RWPE2 (cell line): ENCODE measurements around the gene COL25A1.
"Not testable (repeated sequence)": the region's sequence is repeated elsewhere in the genome, so short reads cannot be mapped to it uniquely, and the experiment has no call there.

ENCODE experiments used
- ATAC-seq: fragments of 200-7000 bp; cut with Tn5 transposase; 3 replicates; pipeline ENCODE4 v1.9.1; 2021; ENCODE audit warnings: low read depth
- DNase-seq: peaks from one replicate; pipeline ENCODE4 v3.0.0-alpha.2; 2020; ENCODE audit warnings: low spot score
- H3K27ac ChIP-seq: fragments of 450-650 bp; 2 replicates; pipeline ENCODE4 v1.5.1; 2017; ENCODE audit warnings: mild to moderate bottlenecking; ENCODE audit not compliant: poor library complexity, severe bottlenecking
- H3K27me3 ChIP-seq: fragments of 250-450 bp; sonication (Bioruptor Pico); 2 replicates; pipeline ENCODE4 v1.5.1; 2021; ENCODE audit warnings: mild to moderate bottlenecking, moderate library complexity; ENCODE audit not compliant: insufficient read depth, poor library complexity, severe bottlenecking
- H3K36me3 ChIP-seq: fragments of 250-450 bp; sonication (Bioruptor Pico); 2 replicates; pipeline ENCODE4 v1.5.1; 2020; ENCODE audit warnings: low read depth, mild to moderate bottlenecking, moderate library complexity
- H3K4me1 ChIP-seq: fragments of 250-450 bp; sonication (Bioruptor Pico); 2 replicates; pipeline ENCODE4 v1.5.1; 2021; ENCODE audit warnings: mild to moderate bottlenecking, moderate library complexity; ENCODE audit not compliant: insufficient read depth, poor library complexity, severe bottlenecking
- H3K4me3 ChIP-seq: fragments of 250-450 bp; sonication (Bioruptor Pico); 2 replicates; pipeline ENCODE4 v1.5.1; 2021; ENCODE audit warnings: mild to moderate bottlenecking, moderate library complexity; ENCODE audit not compliant: severe bottlenecking
- H3K9me3 ChIP-seq: fragments of 250-450 bp; sonication (Bioruptor Pico); 2 replicates; pipeline ENCODE4 v1.5.1; 2021; ENCODE audit warnings: mild to moderate bottlenecking, moderate library complexity; ENCODE audit not compliant: severe bottlenecking
- TF ChIP-seq, protein P1 (sequence below): fragments of 450-650 bp; IDR thresholded peaks from one replicate; pipeline ENCODE4 v1.5.1; 2017; ENCODE audit warnings: mild to moderate bottlenecking, moderate library complexity; ENCODE audit not compliant: poor library complexity, severe bottlenecking

Gene COL25A1

GRCh38 chr4:108877821-108878220, 424.6 kb downstream of the COL25A1 start:
- Histone ChIP-seq H3K4me3 (no peak overlapping the region), H3K36me3 (no peaks in the 10 kb centered on the region), H3K27me3 (no peaks in the 10 kb centered on the region), H3K9me3 (no peaks in the 10 kb centered on the region), H3K4me1 (peaks cover 10% of the 10 kb centered on the region), H3K27ac (no peak overlapping the region)
- peak; percentile 33; the same call in 1 of the 3 replicates for ATAC-seq
- DNase-seq: no peak
- TF ChIP-seq, protein P1, sequence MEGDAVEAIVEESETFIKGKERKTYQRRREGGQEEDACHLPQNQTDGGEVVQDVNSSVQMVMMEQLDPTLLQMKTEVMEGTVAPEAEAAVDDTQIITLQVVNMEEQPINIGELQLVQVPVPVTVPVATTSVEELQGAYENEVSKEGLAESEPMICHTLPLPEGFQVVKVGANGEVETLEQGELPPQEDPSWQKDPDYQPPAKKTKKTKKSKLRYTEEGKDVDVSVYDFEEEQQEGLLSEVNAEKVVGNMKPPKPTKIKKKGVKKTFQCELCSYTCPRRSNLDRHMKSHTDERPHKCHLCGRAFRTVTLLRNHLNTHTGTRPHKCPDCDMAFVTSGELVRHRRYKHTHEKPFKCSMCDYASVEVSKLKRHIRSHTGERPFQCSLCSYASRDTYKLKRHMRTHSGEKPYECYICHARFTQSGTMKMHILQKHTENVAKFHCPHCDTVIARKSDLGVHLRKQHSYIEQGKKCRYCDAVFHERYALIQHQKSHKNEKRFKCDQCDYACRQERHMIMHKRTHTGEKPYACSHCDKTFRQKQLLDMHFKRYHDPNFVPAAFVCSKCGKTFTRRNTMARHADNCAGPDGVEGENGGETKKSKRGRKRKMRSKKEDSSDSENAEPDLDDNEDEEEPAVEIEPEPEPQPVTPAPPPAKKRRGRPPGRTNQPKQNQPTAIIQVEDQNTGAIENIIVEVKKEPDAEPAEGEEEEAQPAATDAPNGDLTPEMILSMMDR: no peak

GRCh38 chr4:108874806-108875205, 427.7 kb downstream of the COL25A1 start:
- no peak for ATAC-seq
- no peaks in the 10 kb centered on the region for H3K27me3 ChIP-seq
- TF ChIP-seq, protein P1: no peak

GRCh38 chr4:108869970-108870369, 432.5 kb downstream of the COL25A1 start:
- ATAC-seq, H3K4me1 ChIP-seq: not testable (repeated sequence)

More at GRCh38 chr4:108874806-108875205, 427.7 kb downstream of the COL25A1 start:
- Histone ChIP-seq H3K9me3 (no peaks in the 10 kb centered on the region), H3K4me1 (no peaks in the 10 kb centered on the region), H3K4me3 (no peak overlapping the region), H3K27ac (no peak overlapping the region), H3K36me3 (no peaks in the 10 kb centered on the region)
- no peak for DNase-seq

DNA sequence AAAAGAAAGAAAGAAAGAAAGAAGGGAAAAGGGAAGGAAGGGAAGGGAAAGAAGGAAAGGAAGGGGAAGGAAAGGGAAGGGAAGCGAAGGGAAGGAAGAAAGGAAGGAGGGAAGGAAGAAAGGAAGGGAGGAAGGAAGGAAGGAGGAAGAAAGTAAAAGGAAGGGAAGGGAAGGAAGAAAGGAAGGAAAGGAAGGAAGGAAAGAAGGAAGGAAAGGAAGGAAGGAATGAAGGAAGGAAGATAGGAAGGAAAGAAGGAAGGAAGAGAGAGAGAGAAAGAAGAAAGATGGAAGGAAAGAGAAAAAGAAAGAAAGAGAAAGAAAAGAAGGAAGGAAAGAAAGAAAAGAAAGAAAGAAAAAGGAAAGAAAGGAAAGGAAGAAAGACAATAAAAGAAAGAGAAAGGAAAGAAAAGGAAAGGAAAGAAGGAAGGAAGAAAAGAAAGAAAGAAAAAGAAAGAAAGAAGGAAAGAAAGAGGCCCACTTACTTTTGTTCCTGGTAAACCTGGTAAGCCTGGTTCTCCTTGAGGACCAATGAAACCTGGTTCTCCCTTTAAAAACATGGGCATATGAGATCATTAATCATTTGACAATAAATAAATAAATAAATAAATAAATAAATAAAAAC, 433.7 kb downstream of the COL25A1 start:
- no peaks in the 10 kb centered on the region for H3K27me3 ChIP-seq
- no peaks in the 10 kb centered on the region for H3K36me3 ChIP-seq
- TF ChIP-seq, protein P1: no peak
- no peaks in the 10 kb centered on the region for H3K9me3 ChIP-seq
- ATAC-seq: no peak
- DNase-seq: no peak
- H3K4me1 ChIP-seq: no peaks in the 10 kb centered on the region
- no peak overlapping the region for H3K4me3 ChIP-seq
- H3K27ac ChIP-seq: no peak overlapping the region

More at GRCh38 chr4:108869970-108870369, 432.5 kb downstream of the COL25A1 start:
- H3K27ac ChIP-seq, H3K4me3 ChIP-seq, H3K36me3 ChIP-seq, DNase-seq, H3K9me3 ChIP-seq, H3K27me3 ChIP-seq: not testable (repeated sequence)

DNA sequence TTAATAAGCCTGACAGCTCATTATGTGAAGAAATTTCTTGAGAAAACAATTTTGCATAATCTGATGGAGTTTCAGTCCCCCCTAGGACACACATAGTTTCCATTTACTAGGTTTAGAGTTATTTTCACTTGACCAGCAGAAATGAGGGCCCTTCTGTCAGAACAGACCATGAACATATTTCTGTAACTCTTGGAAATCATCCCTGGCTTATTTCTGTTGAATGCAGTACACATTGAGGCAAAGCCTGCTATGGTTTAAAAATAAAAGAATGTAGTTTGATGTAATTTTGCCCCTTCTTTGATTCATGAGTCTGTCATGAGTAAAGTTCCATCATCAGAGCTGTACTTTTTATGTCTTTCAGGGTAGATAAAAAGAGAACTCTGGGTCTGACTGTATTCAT, 435.0 kb downstream of the COL25A1 start:
- DNase-seq (no peak), ATAC-seq (no peak)
- no peak overlapping the region for H3K27ac ChIP-seq
- TF ChIP-seq, protein P1: no peak
- H3K27me3 ChIP-seq: no peaks in the 10 kb centered on the region
- no peaks in the 10 kb centered on the region for H3K36me3 ChIP-seq
- no peak overlapping the region for H3K4me3 ChIP-seq
- no peaks in the 10 kb centered on the region for H3K9me3 ChIP-seq
- no peaks in the 10 kb centered on the region for H3K4me1 ChIP-seq
